ENCODE measurements around the gene CYBA.

Gene CYBA

DNA sequence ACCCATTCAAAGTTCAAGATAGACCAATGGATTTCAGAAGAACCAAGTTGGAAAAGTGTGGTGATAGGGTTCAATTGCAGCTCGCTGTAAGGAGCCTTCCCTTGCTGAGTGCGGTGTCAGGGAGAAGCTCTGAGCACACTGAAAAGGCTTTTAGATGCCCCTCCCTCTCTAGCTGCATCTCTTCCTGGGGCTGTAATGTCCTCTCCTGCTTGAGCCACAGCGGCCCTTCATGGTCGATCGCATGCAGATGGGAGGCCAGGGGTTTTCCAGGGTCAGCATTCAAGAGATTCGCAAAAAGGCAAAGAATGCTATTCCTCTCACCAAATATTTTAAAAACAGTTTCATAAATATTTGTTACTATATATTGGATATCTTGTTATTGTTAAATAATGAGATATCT, 56.9 kb downstream of the CYBA start:
- no peak for DNase-seq (ENCODE audit: low read depth in 2 of 2)

GRCh38 chr16:88593489-88593888, 57.4 kb downstream of the CYBA start:
- no peak for DNase-seq (ENCODE audit: low read depth in 2 of 2)
